PC-3 (cell line): Measurements from ENCODE around the gene CPEB1. TPM values are rescaled to one million over a fixed set of nuclear protein-coding genes. Genes with fewer than 3 reads are reported as not detected.

ENCODE experiments used
- ATAC-seq: fragments of 200-7000 bp; cut with Tn5 transposase; 2 replicates; pipeline ENCODE4 v1.9.1; 2020; ENCODE audit warnings: mild to moderate bottlenecking, moderate library complexity
- BruUV-seq: library from RNA; stranded (reverse); fragments of 400-500 nt; replicated peaks from 2 replicates; lab custom pipeline; 2021; lab: Mats Ljungman, UMichigan
- CTCF ChIA-PET: fragments of 300-600 bp; sonication (Branson Sonifier 250); formaldehyde crosslinking; loops from one replicate; lab custom pipeline; 2022; ENCODE audit warnings: antibody characterized with exemption; lab: Charles Lee
- POLR2A ChIA-PET: fragments of 300-600 bp; sonication (Branson Sonifier 250); formaldehyde crosslinking; loops from one replicate; lab custom pipeline; 2022; ENCODE audit warnings: antibody characterized with exemption; ENCODE audit not compliant: unreplicated experiment; lab: Charles Lee
- DNase-seq: peaks from one replicate; pipeline ENCODE4 v3.0.0-alpha.2; 2015
- H2AFZ ChIP-seq: fragments of 300-600 bp; sonication (generic); 2 replicates; pipeline ENCODE4 v1.6.0; 2016; ENCODE audit warnings: antibody characterized with exemption, low read length
- H3F3A ChIP-seq: fragments of 300-600 bp; sonication (generic); one replicate; pipeline ENCODE4 v1.6.0; 2017; ENCODE audit warnings: antibody characterized with exemption, low read length, control low read depth, mild to moderate bottlenecking; ENCODE audit not compliant: unreplicated experiment
- H3K27ac ChIP-seq: fragments of 300-600 bp; sonication (generic); 2 replicates; pipeline ENCODE4 v1.5.1; 2016; ENCODE audit warnings: mild to moderate bottlenecking, low read length
- H3K27me3 ChIP-seq: fragments of 300-600 bp; sonication (generic); 2 replicates; pipeline ENCODE4 v1.6.1; 2016; ENCODE audit warnings: low read length, mixed read lengths
- H3K36me3 ChIP-seq: fragments of 300-600 bp; sonication (generic); 2 replicates; pipeline ENCODE4 v1.6.1; 2016; ENCODE audit warnings: low read depth, mixed run types, low read length, mixed read lengths
- H3K4me1 ChIP-seq: fragments of 300-600 bp; sonication (generic); 2 replicates; pipeline ENCODE4 v1.5.1; 2016; ENCODE audit warnings: low read length; ENCODE audit not compliant: insufficient read depth
- H3K4me2 ChIP-seq: fragments of 300-600 bp; sonication (generic); 2 replicates; pipeline ENCODE4 v1.6.0; 2016; ENCODE audit warnings: low read length
- H3K4me3 ChIP-seq: fragments of 300-600 bp; sonication (generic); 2 replicates; pipeline ENCODE4 v1.5.1; 2016; ENCODE audit warnings: mild to moderate bottlenecking, low read length, mixed read lengths
- H3K79me2 ChIP-seq: fragments of 300-600 bp; sonication (generic); 2 replicates; pipeline ENCODE4 v1.6.1; 2017; ENCODE audit warnings: low read length, mixed read lengths
- H3K9ac ChIP-seq: fragments of 300-600 bp; sonication (generic); 2 replicates; pipeline ENCODE4 v1.6.0; 2016; ENCODE audit warnings: mild to moderate bottlenecking, low read length
- H3K9me2 ChIP-seq: fragments of 300-600 bp; sonication (generic); replicated peaks from 2 replicates; pipeline ENCODE4 v1.6.1; 2016; ENCODE audit warnings: mixed run types, low read length, mixed read lengths
- H3K9me3 ChIP-seq: fragments of 300-600 bp; sonication (generic); 2 replicates; pipeline ENCODE4 v1.6.1; 2016; ENCODE audit warnings: low read length, mixed read lengths
- H4K20me1 ChIP-seq: fragments of 300-600 bp; sonication (generic); 2 replicates; pipeline ENCODE4 v1.6.1; 2016; ENCODE audit warnings: low read length, mixed read lengths
- EZH2 ChIP-seq: fragments of 300-600 bp; sonication (generic); IDR thresholded peaks from one replicate; pipeline ENCODE4 v1.6.1; 2017; ENCODE audit warnings: antibody characterized with exemption, mild to moderate bottlenecking, low read length; ENCODE audit not compliant: unreplicated experiment
- EZH2phosphoT487 ChIP-seq: fragments of 300-600 bp; sonication (generic); IDR thresholded peaks from 2 replicates; pipeline ENCODE4 v1.6.1; 2018; ENCODE audit warnings: mild to moderate bottlenecking, antibody characterized with exemption, low read length, borderline replicate concordance
- intact Hi-C: fragments of 100-400 bp; cut with micrococcal nuclease; formaldehyde crosslinking; loops from 2 replicates; pipeline ENCODE4 v1.9.0; 2023
- total RNA-seq: library from RNA; depleted of rRNA; stranded (reverse); fragments of >200 nt; gene quantifications from 2 replicates; pipeline ENCODE4 v1.2.3, GENCODE V29; 2014
- TF ChIP-seq, protein P1 (sequence below): fragments of 300-600 bp; sonication (generic); conservative IDR thresholded peaks from 2 replicates; pipeline ENCODE4 v1.5.1; 2017; ENCODE audit warnings: antibody characterized with exemption, low read depth, mild to moderate bottlenecking, low read length

Gene CPEB1
- total RNA-seq, 1 experiment from 2014 or later, result 3.3 TPM

GRCh38 chr15:82540055-82540983 is 106.8 kb downstream of the CPEB1 start, which contains the start of gene RPS17:
RPS17 (minus strand) TSS chr15:82540457; CDS start chr15:82540428, 29 bp downstream.
- Histone ChIP-seq H3K9me3 (no peaks in the 10 kb centered on the region), H3K9me2 (no peaks in the 10 kb centered on the region), H3K36me3 (peaks cover 41% of the 10 kb centered on the region), H3K27me3 (no peaks in the 10 kb centered on the region), H3K79me2 (peaks cover 50% of the 10 kb centered on the region), H3K4me3 (peak within 1 kb of the TSS; percentile 100), H3K4me1 (peaks cover 14% of the 10 kb centered on the region), H3K4me2 (peak within 1 kb of the TSS; percentile 98), H4K20me1 (peaks cover 40% of the 10 kb centered on the region), H3F3A (peaks cover 15% of the 10 kb centered on the region), H3K9ac (peak within 1 kb of the TSS; percentile 100), H2AFZ (peak within 1 kb of the TSS; percentile 98), H3K27ac (peak within 1 kb of the TSS; percentile 45)
- ChIA-PET CTCF (no interaction called here), POLR2A (no interaction called here)
- TF ChIP-seq EZH2phosphoT487, result no peak
- TF ChIP-seq, protein P1, sequence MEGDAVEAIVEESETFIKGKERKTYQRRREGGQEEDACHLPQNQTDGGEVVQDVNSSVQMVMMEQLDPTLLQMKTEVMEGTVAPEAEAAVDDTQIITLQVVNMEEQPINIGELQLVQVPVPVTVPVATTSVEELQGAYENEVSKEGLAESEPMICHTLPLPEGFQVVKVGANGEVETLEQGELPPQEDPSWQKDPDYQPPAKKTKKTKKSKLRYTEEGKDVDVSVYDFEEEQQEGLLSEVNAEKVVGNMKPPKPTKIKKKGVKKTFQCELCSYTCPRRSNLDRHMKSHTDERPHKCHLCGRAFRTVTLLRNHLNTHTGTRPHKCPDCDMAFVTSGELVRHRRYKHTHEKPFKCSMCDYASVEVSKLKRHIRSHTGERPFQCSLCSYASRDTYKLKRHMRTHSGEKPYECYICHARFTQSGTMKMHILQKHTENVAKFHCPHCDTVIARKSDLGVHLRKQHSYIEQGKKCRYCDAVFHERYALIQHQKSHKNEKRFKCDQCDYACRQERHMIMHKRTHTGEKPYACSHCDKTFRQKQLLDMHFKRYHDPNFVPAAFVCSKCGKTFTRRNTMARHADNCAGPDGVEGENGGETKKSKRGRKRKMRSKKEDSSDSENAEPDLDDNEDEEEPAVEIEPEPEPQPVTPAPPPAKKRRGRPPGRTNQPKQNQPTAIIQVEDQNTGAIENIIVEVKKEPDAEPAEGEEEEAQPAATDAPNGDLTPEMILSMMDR, result peak; percentile 89
- DNase-seq (peak; percentile 96), ATAC-seq (peak; percentile 94)
- intact Hi-C loops, result no loop called here
- BruUV-seq, result TSS peak; percentile 49

- no peak for ATAC-seq
- POLR2A ChIA-PET, result no interaction called here
Measured at GRCh38 chr15:82539691-82540054, 107.5 kb downstream of the CPEB1 start.

More at GRCh38 chr15:82539691-82540054, 107.5 kb downstream of the CPEB1 start:
- peaks cover 15% of the 10 kb centered on the region for H3F3A ChIP-seq
- peaks cover 50% of the 10 kb centered on the region for H3K79me2 ChIP-seq
- H3K36me3 ChIP-seq, result peaks cover 41% of the 10 kb centered on the region
- no peak for DNase-seq
- peaks cover 40% of the 10 kb centered on the region for H4K20me1 ChIP-seq
- no TSS peak for BruUV-seq
- peaks cover 14% of the 10 kb centered on the region for H3K4me1 ChIP-seq
- peak overlapping the region; percentile 87 for H3K4me2 ChIP-seq
- no peaks in the 10 kb centered on the region for H3K9me2 ChIP-seq
- H3K9ac ChIP-seq, result peak overlapping the region; percentile 100
- peak overlapping the region; percentile 100 for H3K4me3 ChIP-seq
- H3K27me3 ChIP-seq, result no peaks in the 10 kb centered on the region
- H3K9me3 ChIP-seq, result no peaks in the 10 kb centered on the region
- TF ChIP-seq EZH2 (no peak), EZH2phosphoT487 (no peak)
- TF ChIP-seq, protein P1, result no peak
- intact Hi-C loops, result no loop called here
- peak overlapping the region; percentile 43 for H3K27ac ChIP-seq
- CTCF ChIA-PET, result no interaction called here
- 0 out of 2 replicates have a peak overlapping the region, but pooled peaks have one; percentile 54 for H2AFZ ChIP-seq
